GM21447 (cell line): ENCODE measurements around the gene CIAO1.
"Not testable (repeated sequence)": the region's sequence is repeated elsewhere in the genome, so short reads cannot be mapped to it uniquely, and the experiment has no call there.

Source experiments
- ATAC-seq: cut with Tn5 transposase; IDR thresholded peaks from one replicate; pipeline ENCODE4 v1.9.1; 2021; ENCODE audit not compliant: unreplicated experiment

The CIAO1 gene

GRCh38 chr2:96265840-96266679 is at the start of gene CIAO1, which contains the start of gene TMEM127:
CIAO1 (plus strand) TSS chr2:96266225; CDS start chr2:96266351, 126 bp downstream.
TMEM127 (minus strand) TSS chr2:96265997; CDS start chr2:96265381, 616 bp downstream.
- peak; percentile 90 for ATAC-seq

DNA sequence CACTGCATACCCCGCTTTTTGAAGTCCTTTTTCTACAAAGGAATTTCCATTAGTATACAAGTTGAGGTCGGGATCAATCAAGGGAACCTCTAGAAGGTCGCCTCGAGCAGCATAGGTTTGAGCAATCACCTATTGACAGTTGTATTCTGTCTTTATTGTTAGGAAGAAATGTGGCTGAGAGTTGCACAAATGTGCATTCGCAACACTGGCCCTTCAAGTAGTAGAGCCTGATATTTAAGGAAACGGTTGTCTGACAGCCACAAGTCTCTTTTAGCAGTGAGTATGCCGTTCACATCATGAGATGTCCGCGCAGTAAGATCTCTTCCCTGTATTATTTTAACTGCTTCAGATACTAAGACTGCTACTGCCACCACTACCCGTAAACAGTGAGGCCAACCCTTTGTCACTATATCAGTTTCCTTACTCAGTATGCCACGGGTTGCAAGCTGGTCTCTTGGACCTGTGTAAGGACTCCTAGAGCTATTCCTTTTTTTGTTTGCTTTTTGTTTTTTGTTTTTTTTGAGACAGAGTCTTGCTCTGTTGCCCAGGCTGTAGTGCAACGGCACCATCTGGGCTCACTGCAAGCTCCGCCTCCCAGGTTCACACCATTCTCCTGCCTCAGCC is 47.4 kb upstream of the CIAO1 start:
- ATAC-seq: no peak

GRCh38 chr2:96219959-96220358 is 46.1 kb upstream of the CIAO1 start:
- not testable (repeated sequence) for ATAC-seq

GRCh38 chr2:96221106-96221505 is 44.9 kb upstream of the CIAO1 start:
- not testable (repeated sequence) for ATAC-seq

GRCh38 chr2:96225016-96225533 is 41.0 kb upstream of the CIAO1 start:
- ATAC-seq: peak; percentile 87

- no peak for ATAC-seq
These were observed 34.7 kb upstream of the CIAO1 start for GRCh38 chr2:96231316-96231715.

- no peak for ATAC-seq
These were observed 32.6 kb upstream of the CIAO1 start for GRCh38 chr2:96233436-96233835.

DNA sequence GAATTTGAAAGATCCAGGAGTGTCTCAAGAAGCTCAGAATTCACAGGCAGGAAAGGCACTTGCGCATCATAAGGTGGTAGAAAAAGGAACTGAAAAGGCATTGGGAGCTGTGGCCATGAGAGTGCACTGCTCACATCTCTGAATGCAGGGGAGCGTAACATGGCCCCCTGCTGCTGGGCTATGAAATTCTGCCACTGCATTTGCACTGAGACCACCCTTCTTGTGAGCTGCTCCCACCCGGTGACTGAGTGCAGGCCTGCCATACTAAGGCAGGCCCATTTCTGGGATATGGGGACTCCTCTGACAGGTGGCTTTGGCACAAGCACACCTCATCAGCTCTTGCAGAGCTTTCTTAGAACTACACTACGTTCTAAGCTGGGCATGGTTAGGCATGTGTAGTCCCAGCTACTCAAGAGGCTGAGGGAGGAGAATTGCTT is 32.1 kb upstream of the CIAO1 start:
- peak; percentile 93 for ATAC-seq

DNA sequence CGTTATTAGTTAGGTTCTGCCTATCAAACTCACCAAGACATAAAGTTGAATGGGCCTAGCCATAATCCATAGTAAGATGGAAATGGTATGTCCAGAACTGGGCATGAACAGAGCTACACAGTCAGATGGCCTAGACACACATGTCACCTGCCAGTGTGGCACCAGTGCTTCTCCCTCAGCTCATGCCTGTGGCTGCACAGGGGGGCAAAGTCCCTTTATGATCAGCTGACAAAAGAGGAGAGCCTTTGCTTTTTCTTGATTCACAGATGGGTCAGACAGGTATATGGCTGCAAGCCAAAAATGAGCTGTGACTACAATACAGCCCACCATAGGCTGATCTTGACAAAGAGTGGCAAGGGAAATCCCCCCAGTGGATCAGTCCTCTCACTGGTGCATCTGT is 29.1 kb upstream of the CIAO1 start:
- no peak for ATAC-seq

DNA sequence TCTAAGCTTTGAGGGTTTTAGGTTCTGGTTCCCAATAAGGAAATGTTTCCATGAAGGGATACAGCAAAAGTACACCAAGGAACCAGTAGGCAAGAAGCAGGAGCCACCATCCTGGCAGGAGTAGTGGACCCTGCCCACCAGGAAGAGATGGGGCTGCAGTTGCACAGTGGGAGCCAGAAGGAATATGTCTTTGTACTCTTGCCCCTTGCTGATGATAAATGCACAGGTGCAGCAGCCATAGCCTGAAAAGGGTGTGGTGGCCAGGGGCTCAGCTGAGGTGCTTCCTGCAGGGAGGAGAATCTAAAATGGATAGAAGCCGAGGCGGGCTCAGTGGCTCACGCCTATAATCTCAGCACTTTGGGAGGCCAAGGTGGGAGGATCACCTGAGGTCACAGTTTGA is 27.8 kb upstream of the CIAO1 start:
- no peak for ATAC-seq

GRCh38 chr2:96239091-96239490 is 26.9 kb upstream of the CIAO1 start:
- ATAC-seq: no peak

DNA sequence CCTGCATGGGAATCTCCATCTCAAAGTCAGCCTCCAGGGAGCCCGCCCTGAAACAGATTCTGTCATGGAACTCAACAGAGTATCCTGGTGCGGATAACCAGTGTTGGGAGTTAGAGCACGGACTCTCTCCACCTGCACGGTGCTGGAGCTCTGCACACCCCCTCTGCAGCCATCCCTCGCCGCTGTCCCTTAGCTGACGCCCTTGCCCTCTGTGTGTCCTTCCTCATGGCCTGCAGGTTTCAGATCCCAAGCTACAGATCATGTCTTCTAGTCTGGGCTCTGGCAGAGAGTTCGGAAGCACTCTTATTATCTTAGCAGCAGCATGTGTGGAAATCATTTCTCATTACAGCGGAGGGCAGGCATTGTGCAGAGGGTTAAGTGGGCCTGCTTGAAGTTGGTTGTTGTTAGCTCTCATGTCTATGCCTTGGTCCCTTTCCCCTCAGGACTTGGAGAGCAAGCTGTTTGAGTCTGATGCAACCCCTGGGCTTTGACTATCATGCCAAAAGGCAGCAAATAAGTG is 26.2 kb upstream of the CIAO1 start:
- ATAC-seq: no peak

- no peak for ATAC-seq
These were observed 25.5 kb upstream of the CIAO1 start for GRCh38 chr2:96240341-96241038.

DNA sequence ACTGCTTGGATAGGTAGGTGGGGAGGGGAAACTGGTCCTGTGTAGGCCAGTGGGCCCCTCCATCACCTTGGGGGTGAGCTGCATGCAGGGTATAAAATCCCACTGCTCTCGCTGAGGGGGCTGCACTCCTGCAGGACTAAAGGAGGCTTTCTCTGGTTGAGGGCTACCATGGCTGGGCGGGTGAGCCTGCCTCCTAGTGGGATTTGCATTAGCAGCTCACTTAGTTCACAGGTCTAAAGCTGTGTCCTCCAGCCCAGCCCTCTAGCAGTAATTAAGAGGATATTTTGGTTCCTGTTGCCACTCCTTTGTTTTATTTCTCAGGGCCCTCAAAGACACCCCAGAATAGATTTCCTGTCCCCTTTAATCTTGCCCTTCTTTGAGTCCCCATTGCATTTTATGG is 24.8 kb upstream of the CIAO1 start:
- no peak for ATAC-seq

- peak; percentile 88 for ATAC-seq
These were observed 24.0 kb upstream of the CIAO1 start for GRCh38 chr2:96241900-96242611.

- no peak for ATAC-seq
These were observed 22.2 kb upstream of the CIAO1 start for GRCh38 chr2:96243843-96244242.

DNA sequence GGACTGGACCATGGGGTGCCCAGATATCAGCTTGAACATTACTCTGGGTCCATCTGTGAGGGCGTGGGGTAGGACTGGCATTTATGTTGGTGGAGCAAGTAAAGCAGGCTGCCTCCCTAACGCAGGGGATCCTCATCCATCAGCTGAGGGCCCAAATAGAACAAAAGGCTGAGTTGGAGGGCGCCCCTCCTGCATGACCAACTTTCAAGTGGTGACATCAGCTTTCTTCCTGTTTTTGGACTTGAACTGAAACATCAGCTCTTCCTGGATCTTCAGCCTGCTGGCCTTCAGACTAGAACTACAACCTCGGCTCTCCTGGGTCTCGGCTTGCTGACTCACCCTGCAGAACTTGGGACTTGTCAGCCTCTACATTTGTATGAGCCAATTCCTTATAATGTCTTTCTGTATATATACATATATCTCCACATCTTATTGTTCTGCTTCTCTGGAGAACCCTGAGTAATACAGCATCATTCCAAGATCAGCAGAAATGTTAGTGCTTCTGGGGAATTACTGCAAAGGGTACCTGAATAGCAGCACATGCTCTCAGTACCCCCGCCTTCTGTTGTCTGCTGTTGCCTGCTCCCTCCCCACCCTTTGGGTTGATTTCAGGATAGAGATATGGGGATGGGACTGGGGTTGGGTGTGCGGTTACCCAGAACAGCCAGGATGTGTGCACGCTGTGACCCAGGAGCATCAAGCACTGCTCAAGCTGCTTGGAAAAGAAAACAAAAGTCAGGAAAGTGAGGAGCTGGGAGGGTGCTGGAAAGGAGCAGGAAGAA is 20.2 kb upstream of the CIAO1 start:
- no peak for ATAC-seq

GRCh38 chr2:96247009-96247408 is 19.0 kb upstream of the CIAO1 start:
- ATAC-seq: no peak

DNA sequence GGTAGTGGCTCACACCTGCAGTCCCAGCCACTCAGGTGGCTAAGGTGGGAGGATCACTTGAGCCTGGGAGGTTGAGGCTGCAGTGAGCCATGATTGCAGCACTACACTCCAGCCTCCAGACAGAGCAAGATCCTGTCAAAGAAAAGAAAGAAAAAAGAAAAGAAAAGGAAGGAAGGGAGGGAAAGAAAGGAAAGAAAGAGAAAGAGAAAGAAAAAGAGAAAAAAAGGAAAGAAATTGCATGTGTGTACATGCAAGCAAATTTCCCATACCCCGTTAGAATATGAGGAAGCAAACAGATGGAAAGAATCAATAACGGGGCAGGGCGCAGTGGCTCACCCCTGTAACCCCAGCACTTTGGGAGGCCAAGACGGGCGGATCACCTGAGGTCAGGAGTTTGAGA is 18.1 kb upstream of the CIAO1 start:
- no peak for ATAC-seq

DNA sequence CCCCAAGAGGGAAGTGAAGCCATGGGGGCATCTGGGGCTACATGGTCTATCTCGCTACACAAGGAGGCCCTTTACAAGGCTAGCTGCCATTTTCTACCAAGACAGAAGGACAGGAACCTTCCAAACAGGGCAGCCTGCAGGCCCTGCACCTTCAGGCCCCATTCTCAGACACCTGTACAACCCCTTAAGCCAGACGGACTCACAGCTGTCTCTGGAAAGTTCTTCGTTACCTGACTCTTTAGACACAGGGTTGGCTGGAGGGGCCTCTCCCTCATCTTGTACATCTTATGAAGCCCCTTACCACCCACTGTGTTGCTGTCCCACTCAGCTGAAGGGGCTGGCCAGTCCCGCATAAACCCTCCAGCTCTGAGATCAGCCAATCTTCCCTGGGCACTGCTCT is 17.4 kb upstream of the CIAO1 start:
- ATAC-seq: no peak
